Astrocyte of the spinal cord (primary cell): Measurements from ENCODE around the gene EIF3L.

Experiments used
- DNase-seq: peaks from one replicate; pipeline ENCODE4 v3.0.0; 2011; ENCODE audit warnings: low read depth, low spot score
- H3K4me3 ChIP-seq: 2 replicates; pipeline ENCODE4 v1.5.1; 2011; ENCODE audit warnings: low read depth, mild to moderate bottlenecking, low read length, moderate library complexity
- in situ Hi-C: cut with HindIII; loops from 2 replicates; pipeline ENCODE4 v1.10.0; 2017; ENCODE audit warnings: low sequenced_read_pairs
- TF ChIP-seq, protein P1 (sequence below): IDR thresholded peaks from 2 replicates; pipeline ENCODE4 v1.5.1; 2012; ENCODE audit warnings: low read depth, mild to moderate bottlenecking, low read length, inconsistent platforms

EIF3L gene

DNA sequence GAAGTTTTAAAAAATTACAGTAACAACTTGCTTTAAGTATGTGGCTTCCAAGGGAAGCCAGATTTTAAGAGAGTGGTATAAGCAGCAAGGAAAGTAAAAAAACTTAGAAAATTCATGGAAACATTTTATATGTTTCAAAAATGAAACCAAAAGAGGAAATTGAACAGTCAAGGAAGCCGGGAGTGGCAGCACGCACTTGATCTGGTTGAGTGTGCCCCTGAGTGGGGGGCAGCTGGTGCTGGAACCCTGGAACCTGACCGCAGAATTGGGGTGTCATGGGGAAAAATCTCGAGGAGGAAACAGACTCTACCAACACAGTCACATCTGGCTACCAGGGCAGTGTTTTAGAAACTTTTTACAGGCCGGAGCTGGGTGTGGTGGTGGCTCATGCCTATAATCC, 70.9 kb downstream of the EIF3L start:
- TF ChIP-seq, protein P1, sequence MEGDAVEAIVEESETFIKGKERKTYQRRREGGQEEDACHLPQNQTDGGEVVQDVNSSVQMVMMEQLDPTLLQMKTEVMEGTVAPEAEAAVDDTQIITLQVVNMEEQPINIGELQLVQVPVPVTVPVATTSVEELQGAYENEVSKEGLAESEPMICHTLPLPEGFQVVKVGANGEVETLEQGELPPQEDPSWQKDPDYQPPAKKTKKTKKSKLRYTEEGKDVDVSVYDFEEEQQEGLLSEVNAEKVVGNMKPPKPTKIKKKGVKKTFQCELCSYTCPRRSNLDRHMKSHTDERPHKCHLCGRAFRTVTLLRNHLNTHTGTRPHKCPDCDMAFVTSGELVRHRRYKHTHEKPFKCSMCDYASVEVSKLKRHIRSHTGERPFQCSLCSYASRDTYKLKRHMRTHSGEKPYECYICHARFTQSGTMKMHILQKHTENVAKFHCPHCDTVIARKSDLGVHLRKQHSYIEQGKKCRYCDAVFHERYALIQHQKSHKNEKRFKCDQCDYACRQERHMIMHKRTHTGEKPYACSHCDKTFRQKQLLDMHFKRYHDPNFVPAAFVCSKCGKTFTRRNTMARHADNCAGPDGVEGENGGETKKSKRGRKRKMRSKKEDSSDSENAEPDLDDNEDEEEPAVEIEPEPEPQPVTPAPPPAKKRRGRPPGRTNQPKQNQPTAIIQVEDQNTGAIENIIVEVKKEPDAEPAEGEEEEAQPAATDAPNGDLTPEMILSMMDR: no peak
- no peak for DNase-seq
- in situ Hi-C loops: no loop called here
- no peak overlapping the region for H3K4me3 ChIP-seq

DNA sequence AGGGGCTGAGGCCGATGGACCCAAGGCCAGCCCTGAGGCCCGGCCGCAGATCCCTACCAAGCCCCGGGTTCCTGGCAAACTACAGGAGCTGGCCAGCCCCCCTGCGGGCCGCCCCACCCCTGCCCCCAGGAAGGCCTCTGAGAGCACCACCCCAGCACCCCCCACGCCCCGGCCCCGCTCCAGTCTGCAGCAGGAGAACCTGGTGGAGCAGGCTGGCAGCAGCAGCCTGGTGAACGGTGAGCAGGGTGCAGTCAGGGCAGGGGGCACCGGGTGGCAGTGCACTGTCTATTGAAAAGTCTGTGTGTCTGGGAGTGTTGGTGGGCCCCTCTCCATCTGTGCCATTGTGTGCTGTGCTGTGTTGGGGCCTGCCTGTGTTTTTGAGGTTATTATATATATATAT, 73.0 kb downstream of the EIF3L start:
- DNase-seq: no peak
- TF ChIP-seq, protein P1: no peak
- in situ Hi-C loops: no loop called here
- no peak overlapping the region for H3K4me3 ChIP-seq

DNA sequence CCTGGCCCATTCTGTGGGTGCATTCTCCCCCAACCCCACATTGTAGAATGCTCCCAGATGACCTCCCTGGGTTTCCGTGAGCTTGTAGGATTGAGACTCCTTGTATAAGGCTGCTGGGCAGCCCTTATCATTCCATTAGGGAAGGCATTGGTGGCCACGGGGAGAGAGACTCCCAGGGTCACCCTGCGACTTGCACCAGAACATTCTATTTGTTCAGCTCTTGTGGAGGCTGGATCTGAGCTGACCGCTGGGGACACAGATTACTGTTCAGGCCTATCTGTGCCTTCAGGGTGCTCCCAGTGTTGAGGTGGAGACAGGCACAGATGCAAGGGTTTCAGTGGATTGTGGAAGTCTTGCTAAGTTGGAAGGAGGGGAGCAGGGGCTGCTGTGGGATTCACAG, 74.7 kb downstream of the EIF3L start:
- DNase-seq: no peak
- TF ChIP-seq, protein P1: no peak
- in situ Hi-C loops: no loop called here
- H3K4me3 ChIP-seq: no peak overlapping the region

DNA sequence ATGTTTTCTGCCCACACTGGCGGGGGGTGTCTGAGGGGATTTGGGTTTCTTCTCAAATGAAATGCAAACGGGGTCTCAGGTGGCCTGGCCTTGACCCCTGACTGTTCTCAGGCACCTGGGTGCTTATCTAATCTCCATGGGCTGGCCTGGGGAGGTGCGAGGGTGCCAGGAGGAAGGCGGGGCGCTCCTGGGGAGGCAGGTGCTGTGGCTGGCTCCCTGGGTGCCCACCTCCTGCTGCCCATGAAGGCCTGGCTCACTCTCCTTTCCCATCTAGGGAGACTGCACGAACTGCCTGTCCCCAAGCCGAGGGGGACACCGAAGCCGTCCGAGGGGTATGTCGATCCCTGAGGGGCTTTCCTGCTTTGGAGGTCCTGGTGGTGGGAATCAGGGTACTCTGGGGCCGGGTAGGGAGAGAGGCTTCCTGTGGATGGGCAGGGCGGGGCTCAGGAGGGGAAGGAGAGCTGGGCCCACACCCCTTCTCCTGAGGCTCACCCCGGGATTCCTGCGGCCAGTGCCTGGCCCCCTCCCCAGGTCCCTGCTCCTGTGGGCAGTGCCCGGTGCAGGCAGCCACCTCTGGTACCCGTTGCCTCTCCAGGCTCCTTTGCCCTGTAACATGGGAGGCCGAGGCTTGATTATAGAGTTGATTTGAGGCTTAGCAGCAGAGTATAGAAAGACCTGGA, 75.3 kb downstream of the EIF3L start:
- in situ Hi-C loops: no loop called here
- H3K4me3 ChIP-seq: no peak overlapping the region
- TF ChIP-seq, protein P1: no peak
- no peak for DNase-seq

DNA sequence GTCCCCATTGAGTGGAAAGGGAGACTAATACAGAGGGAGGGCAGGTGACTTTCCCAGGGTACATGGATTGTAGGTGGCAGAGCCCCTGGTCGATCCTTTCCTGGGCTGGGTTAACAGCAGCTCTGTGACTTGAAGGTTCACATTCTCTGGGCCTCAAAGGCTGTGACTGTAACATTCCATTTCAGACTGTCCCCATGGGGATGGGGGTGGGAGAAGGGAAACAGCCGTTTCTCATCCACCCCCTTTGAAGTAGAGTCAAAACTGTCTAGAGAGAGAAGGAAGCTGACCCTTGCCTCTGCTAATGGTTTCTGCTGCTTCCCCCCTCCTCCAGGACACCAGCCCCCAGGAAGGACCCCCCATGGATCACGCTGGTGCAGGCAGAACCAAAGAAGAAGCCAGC, 76.1 kb downstream of the EIF3L start:
- TF ChIP-seq, protein P1: no peak

DNA sequence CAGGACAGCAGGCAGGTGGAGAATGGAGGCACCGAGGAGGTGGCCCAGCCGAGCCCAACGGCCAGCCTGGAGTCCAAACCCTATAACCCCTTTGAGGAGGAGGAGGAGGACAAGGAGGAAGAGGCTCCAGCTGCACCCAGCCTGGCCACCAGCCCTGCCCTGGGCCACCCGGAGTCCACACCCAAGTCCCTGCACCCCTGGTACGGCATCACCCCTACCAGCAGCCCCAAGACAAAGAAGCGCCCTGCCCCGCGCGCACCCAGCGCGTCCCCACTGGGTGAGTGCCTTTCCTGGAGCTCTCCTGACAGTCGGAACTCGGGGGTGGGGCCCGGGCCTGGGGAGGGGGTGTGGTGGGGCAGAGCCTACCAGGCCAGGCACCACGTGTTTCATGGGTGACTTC, 76.5 kb downstream of the EIF3L start:
- TF ChIP-seq, protein P1: no peak
- in situ Hi-C loops: no loop called here
- no peak overlapping the region for H3K4me3 ChIP-seq
- no peak for DNase-seq

More for the DNA sequence above, 76.1 kb downstream of the EIF3L start:
- H3K4me3 ChIP-seq: no peak overlapping the region
- DNase-seq: no peak
- in situ Hi-C loops: no loop called here
